HG03139 (cell line): ENCODE results near the gene APOLD1.
"Not testable (repeated sequence)": the region's sequence is repeated elsewhere in the genome, so short reads cannot be mapped to it uniquely, and the experiment has no call there.

Experiments
- ATAC-seq: cut with Tn5 transposase; IDR thresholded peaks from one replicate; pipeline ENCODE4 v1.9.1; 2021; ENCODE audit not compliant: unreplicated experiment

Gene APOLD1

DNA sequence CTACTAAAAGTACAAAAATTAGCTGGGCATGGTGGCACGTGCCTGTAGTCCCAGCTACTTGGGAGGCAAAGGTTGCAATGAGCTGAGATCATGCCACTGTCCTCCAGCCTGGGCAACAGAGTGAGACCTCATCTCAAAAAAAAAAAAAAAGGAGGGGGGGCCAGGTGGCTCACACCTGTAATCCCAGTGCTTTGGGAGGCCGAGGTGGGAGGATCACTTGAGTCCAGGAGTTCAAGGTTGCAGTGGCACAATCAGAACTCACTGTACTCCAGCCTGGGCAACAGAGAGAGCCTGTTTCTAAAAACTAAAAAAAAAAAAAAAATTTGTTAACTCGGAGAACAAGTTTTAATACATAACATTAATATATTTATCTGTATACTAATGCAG, 22.1 kb downstream of the APOLD1 start:
- not testable (repeated sequence) for ATAC-seq

DNA sequence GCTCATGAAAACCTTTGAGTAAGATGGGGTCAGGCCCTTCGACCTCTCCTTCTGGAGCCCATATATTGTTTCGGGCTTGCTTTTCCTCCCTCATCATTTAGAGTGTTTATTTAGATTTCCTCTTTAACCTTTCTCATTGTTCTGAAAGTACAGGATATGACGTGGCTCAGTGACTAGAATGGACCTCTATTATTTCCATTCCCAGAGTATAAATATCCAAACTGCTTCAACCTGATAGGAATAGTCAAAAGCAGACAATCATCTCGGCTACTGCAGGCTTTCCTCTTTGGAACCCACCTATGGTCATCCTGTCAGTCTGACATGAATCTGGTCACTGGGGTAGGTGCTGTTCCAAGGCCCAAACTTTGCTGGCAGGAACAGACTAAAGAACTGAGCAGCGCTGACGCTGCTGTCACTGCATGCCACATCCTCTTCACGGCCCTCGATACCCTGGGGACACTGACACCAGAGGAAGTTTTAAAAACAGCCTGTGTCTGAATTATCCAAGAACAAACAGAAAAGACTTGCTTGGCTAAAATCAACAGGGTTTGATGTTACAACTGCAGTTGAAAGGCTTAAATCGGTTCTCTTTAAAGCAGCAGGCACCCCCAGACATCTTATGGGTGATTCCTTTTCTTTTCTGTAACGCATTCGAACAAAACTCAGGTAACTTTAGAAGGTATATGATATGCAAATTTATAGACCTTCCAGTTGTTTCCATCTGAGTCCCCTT, 22.7 kb downstream of the APOLD1 start:
- peak; percentile 62 for ATAC-seq

DNA sequence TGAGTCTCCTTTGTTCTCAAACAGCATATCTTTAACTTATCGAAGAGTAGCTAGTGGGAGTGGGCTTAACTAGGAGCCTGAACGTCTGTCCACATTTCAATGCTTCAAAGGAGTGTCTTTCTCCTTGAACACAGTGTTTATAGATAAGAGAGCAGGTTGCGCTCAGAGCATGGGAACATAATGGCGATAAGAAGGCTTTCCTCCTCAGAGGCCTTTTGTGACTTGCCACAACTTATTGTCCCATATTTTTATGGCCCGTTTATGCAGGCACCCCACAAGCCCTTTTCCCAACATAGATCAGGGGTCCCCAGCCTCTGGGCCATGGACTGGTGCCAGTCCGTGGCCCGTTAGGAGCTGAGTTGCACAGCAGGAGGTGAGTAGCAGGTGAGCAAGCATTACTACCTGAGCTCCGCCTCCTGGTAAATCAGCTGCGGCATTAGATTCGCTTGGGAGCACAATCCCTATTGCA, 25.1 kb downstream of the APOLD1 start:
- ATAC-seq: no peak

DNA sequence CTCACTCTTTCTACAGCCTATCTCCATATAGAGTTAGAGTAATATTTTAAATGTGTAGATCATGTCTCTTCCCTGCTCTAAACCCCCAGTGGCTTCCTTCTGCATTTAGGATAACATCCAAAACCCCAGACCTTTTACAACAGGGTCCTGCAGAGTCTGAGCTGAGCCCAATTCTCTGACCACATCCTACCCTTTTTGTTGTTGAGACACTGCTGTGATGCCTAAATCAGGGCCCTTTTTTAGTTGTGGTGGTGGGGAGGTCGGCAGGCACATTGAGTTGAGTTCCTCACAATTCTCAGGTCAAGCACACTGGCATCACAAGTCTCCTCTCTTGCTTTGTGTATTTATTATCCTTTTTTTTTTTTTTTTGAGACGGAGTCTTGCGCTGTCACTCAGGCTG, 25.9 kb downstream of the APOLD1 start:
- no peak for ATAC-seq

DNA sequence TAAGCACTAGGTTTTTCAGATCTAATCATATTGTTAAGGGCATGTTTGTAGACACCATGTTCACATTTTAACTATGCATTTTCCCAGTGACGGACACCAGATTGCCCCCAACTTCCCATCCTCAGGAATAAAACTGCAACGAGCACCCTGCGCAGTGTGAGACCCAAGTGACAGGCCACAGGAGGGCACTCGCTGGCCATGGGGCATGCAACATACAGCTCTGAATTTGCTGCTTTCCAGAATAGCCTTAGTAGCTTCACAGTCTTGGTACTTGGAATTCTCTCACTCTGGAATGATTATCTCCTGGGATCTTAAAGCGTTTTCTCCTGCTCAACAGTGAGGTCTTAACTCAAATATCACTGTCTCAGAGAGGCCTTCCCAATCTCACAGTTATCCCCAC, 26.7 kb downstream of the APOLD1 start:
- ATAC-seq: no peak

DNA sequence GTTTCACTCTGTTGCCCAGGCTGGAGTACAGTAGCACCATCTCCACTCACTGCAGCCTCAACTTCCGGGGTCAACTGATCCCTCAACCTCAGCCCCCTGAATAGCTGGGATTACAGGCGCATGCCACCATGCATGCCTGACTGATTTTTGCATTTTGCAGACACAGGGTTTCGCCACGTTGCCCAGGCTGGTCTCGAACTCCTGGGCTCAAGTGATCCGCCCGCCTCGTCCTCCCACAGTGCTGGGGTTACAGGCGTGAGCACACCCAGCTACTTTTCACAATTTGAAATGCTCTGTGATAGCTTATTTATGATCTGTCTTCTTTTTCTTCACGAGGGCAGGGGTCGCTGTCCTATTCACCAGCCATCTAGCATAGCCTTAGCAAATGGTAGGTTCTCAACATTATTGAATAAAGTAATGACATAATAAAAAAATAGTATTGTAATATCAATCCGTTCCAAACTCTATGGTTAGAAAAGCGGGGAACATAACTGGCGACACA, 27.2 kb downstream of the APOLD1 start:
- ATAC-seq: no peak

DNA sequence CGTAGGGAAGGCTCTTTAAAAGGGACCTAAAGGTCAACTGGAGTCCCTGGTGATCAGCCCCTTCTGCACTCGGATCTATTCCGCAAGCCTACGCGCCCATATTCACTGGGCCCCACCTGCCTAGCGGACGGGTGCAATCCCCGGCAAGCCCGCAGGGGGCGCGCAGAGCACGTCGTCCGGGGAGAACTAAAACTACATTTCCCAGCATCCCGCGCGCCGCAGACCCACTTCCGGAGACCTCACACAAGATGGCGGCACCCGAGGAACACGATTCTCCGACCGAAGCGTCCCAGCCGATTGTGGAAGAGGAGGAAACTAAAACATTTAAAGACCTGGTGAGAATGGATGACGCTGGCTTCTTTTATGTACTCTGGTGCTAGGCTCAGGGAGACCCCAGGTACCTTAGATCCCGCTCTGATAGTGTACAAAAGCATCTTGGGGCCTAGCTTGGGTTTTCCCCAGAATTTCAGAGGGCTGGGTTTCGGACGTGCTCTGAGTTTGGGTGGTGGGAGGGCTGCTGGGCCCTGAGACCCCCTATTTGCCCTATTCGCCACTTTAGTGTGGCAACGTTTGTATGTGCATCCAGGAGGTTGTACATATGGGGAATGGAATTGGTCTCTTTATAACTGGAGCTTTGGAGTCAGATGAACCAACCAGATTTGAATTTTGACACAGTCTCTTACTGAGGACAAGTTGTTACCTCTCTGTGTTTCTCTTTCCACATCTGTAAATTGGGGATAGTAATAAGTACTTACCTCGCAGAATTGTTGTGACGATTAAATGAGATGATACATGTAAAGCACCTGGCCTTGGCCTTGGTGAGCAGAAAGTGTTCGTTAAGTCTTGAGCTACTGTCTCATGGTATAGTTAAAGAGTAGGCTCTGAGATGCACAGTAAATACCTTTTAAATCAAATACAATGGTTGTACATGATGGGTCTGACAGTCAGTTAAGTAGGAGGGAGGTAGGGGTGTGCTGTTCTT, 28.0 kb downstream of the APOLD1 start, which contains the start of gene DDX47:
Gene DDX47, plus strand, starts transcription at position 227 of the 982 bp plus-strand sequence. Its CDS starts 22 bp downstream, at position 249.
- ATAC-seq: peak; percentile 80

- ATAC-seq: no peak
Observed at GRCh38 chr12:12817616-12818015, 32.2 kb downstream of the APOLD1 start.

- ATAC-seq: no peak
Observed at GRCh38 chr12:12818701-12819100, 33.2 kb downstream of the APOLD1 start.

GRCh38 chr12:12819221-12819620, 33.8 kb downstream of the APOLD1 start:
- no peak for ATAC-seq

DNA sequence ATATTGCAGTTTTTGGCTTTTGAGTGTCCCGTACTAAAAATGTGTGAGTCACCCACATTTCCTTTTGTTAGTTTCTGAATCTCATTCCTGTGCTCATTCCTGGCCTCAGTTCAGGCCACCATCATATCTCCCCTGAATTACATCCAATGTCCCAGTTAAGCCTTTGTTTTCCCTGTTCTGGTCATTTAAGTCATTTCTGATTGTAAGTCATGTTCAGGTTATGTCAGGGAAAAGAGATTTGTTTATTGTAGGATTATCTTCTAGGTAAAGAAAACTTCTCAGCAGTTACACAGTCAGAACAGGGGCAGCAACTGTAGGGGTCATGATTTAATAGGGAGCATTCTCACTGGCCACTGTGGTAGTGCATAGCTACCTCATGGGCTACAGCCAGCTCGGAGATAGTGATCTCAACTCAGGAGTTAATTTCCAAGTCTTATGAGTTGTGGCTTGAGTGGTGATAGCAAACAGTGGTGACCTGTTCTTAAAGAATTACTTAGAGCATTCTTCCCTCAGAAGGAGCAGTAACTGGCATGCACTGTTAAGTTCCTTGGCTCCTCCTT, 34.4 kb downstream of the APOLD1 start:
- no peak for ATAC-seq

GRCh38 chr12:12820376-12820775, 34.9 kb downstream of the APOLD1 start:
- not testable (repeated sequence) for ATAC-seq

DNA sequence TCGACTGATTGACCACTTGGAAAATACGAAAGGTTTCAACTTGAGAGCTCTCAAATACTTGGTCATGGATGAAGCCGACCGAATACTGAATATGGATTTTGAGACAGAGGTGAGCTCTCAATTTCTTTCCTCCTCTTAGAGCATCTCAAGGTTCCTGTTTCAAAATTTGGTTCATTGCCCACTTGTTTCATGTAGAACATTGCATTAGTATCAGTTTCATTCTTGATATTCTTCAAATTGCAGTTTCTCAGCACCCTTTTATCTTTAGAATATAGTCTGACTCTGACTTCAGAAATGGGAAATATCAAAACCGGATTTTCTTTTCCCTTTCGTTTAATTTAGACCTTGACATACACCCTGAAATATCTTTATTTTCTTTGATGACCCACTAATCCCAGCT, 36.5 kb downstream of the APOLD1 start:
- no peak for ATAC-seq

- ATAC-seq: no peak
Observed at GRCh38 chr12:12822886-12823285, 37.4 kb downstream of the APOLD1 start.

DNA sequence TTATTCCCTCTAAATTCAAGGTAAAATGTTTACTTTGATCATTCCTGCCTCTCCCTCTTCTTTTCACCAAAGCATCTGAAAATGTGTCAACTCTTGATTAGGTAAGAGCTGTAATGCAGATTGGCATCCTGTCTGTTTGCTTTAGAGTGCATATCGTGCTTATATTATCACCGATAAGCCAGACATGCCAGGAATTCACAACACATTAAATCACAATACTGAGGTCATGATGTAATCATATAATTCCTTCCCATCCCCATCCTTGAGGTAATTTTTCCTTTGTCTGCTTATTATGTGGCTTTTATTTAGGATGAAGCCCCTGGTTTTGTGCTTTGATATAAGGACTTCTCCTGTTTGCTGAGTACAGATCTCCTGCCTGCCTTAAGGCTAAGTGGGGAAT, 37.8 kb downstream of the APOLD1 start:
- ATAC-seq: no peak

GRCh38 chr12:12823811-12824210, 38.4 kb downstream of the APOLD1 start:
- no peak for ATAC-seq

DNA sequence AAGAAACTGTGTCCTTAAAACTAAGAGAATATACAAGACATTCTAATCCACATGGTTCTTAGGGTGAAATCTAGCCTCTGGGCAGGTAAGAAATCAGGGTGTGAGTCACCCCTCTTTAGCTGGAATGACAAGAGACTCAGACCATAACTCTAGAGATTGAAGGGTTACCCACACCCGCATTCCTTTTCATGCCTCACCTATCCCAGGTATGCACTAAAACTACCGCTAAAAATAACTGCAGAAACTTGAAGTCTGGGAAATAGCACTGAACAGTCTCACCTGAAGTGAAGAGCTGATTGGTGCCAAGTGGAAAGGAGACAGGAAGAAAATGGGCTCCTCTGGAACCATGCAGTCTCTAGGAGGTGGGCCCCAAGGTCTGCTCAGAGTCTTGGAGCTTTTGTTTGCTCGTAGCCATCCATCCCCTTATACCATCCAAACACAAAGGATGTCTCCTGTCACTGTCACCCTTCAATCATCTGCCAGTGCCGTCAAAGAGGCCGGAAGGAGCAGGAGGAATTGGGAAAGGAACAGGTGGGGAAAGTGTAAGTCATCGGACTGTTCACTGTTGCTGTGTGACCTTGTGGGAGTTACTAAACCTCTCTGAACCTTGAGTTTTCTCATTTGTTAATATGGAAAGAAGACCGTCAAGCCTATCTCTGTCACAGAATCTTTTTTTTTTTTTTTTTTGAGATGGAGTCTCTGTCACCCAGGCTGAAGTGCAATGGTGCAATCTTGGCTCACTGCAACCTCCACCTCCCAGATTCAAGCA, 50.1 kb downstream of the APOLD1 start:
- ATAC-seq: no peak

- no peak for ATAC-seq
Observed at GRCh38 chr12:12836571-12836970, 51.1 kb downstream of the APOLD1 start.

DNA sequence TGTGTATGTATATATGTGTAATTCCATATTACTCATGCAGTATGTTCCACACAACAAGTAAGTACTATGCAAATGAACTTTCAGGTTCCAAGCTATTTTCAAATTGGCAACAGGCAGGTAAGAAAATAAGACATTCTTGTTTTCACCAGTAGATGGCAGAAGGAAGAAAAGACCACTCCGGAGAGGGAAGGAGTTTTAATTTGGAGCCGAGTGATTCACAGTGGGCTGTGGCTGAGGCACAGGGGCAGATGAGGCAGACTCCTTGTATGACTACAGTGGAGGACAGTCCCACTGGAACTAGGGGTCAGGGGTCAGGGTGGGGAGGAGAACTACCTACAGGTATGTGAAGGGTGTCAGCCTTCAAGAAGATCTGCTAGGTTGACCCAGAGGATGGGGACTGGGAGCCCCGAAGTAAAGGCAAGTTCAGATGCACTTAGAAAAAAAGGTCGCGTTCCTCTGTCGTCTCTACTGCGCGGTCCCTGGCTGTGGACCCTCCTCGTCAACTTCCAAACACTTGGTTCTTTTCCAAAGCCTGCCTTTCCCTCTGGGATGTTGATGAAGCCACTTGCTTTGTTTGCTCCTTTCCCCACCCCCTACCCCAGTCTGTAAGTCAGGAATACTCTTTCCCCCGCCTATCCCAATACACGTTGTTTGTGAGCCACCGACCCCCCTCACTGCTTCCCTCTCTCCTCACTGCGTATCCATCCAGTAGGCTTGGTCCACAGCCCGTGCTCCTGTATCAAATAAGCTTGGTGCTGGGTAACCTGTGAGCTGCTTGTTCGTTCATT, 51.8 kb downstream of the APOLD1 start:
- no peak for ATAC-seq

DNA sequence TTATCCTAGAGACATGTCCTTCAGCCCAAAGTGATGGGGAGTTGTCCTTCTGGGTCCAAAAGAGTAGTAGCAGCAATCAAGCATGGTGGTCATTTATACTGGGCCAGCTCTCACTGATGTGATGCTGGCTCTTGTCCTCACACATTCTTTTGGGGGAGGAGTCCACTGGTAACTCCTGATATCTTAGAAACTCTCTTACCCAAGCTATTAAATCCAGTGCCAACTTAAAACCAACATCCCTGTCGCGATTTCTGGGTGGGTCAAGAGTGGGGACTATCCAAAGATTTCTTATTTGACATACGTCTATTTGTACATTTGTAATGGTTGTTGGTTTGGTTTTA, 52.3 kb downstream of the APOLD1 start:
- ATAC-seq: no peak
